ENCODE results near the gene RBM45. TPM values are rescaled to one million over a fixed set of nuclear protein-coding genes. Genes with fewer than 3 reads are reported as not detected.
"Not testable (repeated sequence)": the region's sequence is repeated elsewhere in the genome, so short reads cannot be mapped to it uniquely, and the experiment has no call there.

The RBM45 gene
- total and polyA plus RNA-seq, 12 donors: 5.2 to 27.8 (median 12.3) TPM

- no peak for DNase-seq
- no peaks in the 10 kb centered on the region for H3K36me3 ChIP-seq (replicated peaks in 1 of 2)
- no peak overlapping the region for H3K4me3 ChIP-seq
- 0 to 68% (median 14%) methylated on average over 1 of the region's 1 CpG for WGBS, 4 donors
- intact Hi-C loops (cut with DNase I): no loop called here
- TF ChIP-seq POLR2A (IDR thresholded peaks at IDR 0.05) (no peak), CTCF (IDR thresholded peaks at IDR 0.05) (no peak)
- no peak overlapping the region for H3K27ac ChIP-seq
- H3K9me3 ChIP-seq (replicated peaks in 1 of 3): no peaks in the 10 kb centered on the region
- H3K4me1 ChIP-seq (replicated peaks in 1 of 2): no peaks in the 10 kb centered on the region
- no peaks in the 10 kb centered on the region for H3K27me3 ChIP-seq
Measured at GRCh38 chr2:178152977-178153376, 40.7 kb downstream of the RBM45 start.

- intact Hi-C loops (cut with DNase I): not testable (repeated sequence)
- 50 to 76% (median 67%) methylated on average over 1 of the region's 1 CpG for whole genome bisulfite sequencing, 4 donors
Measured at GRCh38 chr2:178153878-178154277, 41.6 kb downstream of the RBM45 start.

GRCh38 chr2:178155524-178155923 is 43.3 kb downstream of the RBM45 start:
- no peak overlapping the region for H3K27ac ChIP-seq
- no peak for TF ChIP-seq CTCF (IDR thresholded peaks at IDR 0.05)
- DNase-seq: no peak
- H3K9me3 ChIP-seq (replicated peaks in 1 of 3): no peaks in the 10 kb centered on the region
- no peaks in the 10 kb centered on the region for H3K36me3 ChIP-seq (replicated peaks in 1 of 2)
- WGBS, 4 donors: 87 to 92% (median 91%) methylated on average over 1 of the region's 1 CpG
- H3K4me1 ChIP-seq (replicated peaks in 1 of 2): no peaks in the 10 kb centered on the region
- H3K27me3 ChIP-seq: no peaks in the 10 kb centered on the region
- H3K4me3 ChIP-seq: no peak overlapping the region
- intact Hi-C loops (cut with DNase I): no loop called here

More at GRCh38 chr2:178153878-178154277, 41.6 kb downstream of the RBM45 start:
- not testable (repeated sequence) for DNase-seq; H3K36me3 ChIP-seq (replicated peaks in 1 of 2); H3K4me3 ChIP-seq; H3K9me3 ChIP-seq (replicated peaks in 1 of 3); H3K4me1 ChIP-seq (replicated peaks in 1 of 2); H3K27ac ChIP-seq; H3K27me3 ChIP-seq

DNA sequence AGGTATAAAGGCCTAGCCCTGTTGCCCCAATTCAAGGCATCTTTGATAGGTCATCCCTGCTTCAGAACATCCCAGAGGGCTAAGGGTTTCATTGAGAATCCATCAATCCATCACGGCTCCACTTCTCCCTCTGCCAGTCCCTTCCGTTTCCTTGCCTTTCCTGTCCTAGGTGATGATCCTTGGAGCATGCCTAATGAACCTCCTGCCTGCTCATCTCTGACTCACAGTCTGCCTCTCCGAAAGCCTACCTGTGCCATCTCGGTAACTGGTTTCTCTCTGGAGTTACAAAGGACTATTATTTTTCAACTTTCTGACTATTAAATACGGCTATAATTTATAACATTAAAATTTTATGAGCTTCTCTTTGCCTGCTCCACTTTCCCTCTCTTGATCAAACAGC is 45.3 kb downstream of the RBM45 start:
- no peak overlapping the region for H3K4me3 ChIP-seq
- H3K4me1 ChIP-seq (replicated peaks in 1 of 2): no peaks in the 10 kb centered on the region
- 80 to 89% (median 87%) methylated on average over 5 of the region's 5 CpGs for WGBS, 4 donors
- no peak for TF ChIP-seq CTCF (IDR thresholded peaks at IDR 0.05)
- no peak for TF ChIP-seq POLR2A (IDR thresholded peaks at IDR 0.05)
- DNase-seq: no peak
- no peaks in the 10 kb centered on the region for H3K27me3 ChIP-seq
- H3K9me3 ChIP-seq (replicated peaks in 1 of 3): no peaks in the 10 kb centered on the region
- H3K27ac ChIP-seq: no peak overlapping the region
- H3K36me3 ChIP-seq (replicated peaks in 1 of 2): no peaks in the 10 kb centered on the region
- intact Hi-C loops (cut with DNase I): no loop called here

DNA sequence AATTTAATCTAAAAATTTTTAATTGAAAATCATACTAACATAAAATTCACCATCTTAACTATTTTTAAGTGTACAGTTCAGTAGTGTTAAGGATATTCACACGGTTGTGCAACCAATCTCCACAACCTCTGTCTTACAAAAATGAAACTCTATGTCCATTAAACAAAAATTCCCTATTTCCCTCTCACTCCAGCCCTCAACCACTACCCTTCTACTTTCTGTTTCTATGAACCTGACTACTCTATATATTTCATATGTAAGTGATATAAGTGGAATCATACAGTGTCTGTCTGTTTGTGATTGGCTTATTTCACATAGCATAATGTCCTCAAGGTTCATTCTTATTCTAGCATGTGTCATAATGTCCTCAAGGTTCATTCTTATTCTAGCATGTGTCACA is 47.7 kb downstream of the RBM45 start:
- Histone ChIP-seq H3K9me3 (replicated peaks in 1 of 3) (no peaks in the 10 kb centered on the region), H3K27ac (no peak overlapping the region), H3K36me3 (replicated peaks in 1 of 2) (no peaks in the 10 kb centered on the region), H3K27me3 (no peaks in the 10 kb centered on the region), H3K4me1 (replicated peaks in 1 of 2) (no peaks in the 10 kb centered on the region), H3K4me3 (no peak overlapping the region)
- DNase-seq: no peak
- no peak for TF ChIP-seq POLR2A (IDR thresholded peaks at IDR 0.05)
- no peak for TF ChIP-seq CTCF (IDR thresholded peaks at IDR 0.05)
- intact Hi-C loops (cut with DNase I): no loop called here
- 69 to 84% (median 81%) methylated on average over 1 of the region's 1 CpG for WGBS, 4 donors

Data from adrenal gland (tissue), 12 donors.